Aorta (tissue), 5 donors: ENCODE data around the gene ADGRB2. TPM values are rescaled to one million over a fixed set of nuclear protein-coding genes. Genes with fewer than 3 reads are reported as not detected.

ENCODE experiments used
- ATAC-seq: fragments of 200-7000 bp; cut with Tn5 transposase; one replicate; pipeline ENCODE4 v1.9.1; 2022; ENCODE audit warnings: moderate library complexity; ENCODE audit not compliant: low FRiP score
- DNase-seq, 2 donors: peaks; one replicate each; pipeline ENCODE4 v3.0.0-alpha.2; 2020
- H3K27ac ChIP-seq, 2 donors: one replicate each; pipeline ENCODE4 v1.5.1; 2013; ENCODE audit warnings: low read length in 2 of 2, mild to moderate bottlenecking in 2 of 2, moderate library complexity in 2 of 2, control low read depth in 1 of 2, inconsistent platforms in 1 of 2, low read depth in 1 of 2
- H3K27me3 ChIP-seq, 2 donors: one replicate each; pipeline ENCODE4 v1.6.1; 2013; ENCODE audit warnings: control low read depth in 1 of 2, low read length in 1 of 2, mild to moderate bottlenecking in 1 of 2, moderate library complexity in 1 of 2; ENCODE audit not compliant: insufficient read depth in 2 of 2, control insufficient read depth in 1 of 2
- H3K36me3 ChIP-seq, 2 donors: one replicate each; pipeline ENCODE4 v1.6.1; 2013; ENCODE audit warnings: control low read depth in 1 of 2, low read length in 1 of 2, mild to moderate bottlenecking in 1 of 2; ENCODE audit not compliant: insufficient read depth in 2 of 2, control insufficient read depth in 1 of 2
- H3K4me1 ChIP-seq, 2 donors: one replicate each; pipeline ENCODE4 v1.6.1; 2013; ENCODE audit warnings: low read length in 2 of 2, control low read depth in 1 of 2, mild to moderate bottlenecking in 1 of 2, moderate library complexity in 1 of 2; ENCODE audit not compliant: insufficient read depth in 2 of 2, control insufficient read depth in 1 of 2
- H3K4me3 ChIP-seq, 2 donors: one replicate each; pipeline ENCODE4 v1.5.1; 2013; ENCODE audit warnings: low read length in 2 of 2, control low read depth in 1 of 2, mild to moderate bottlenecking in 1 of 2
- H3K9me3 ChIP-seq: one replicate; pipeline ENCODE4 v1.6.1; 2013; ENCODE audit warnings: mild to moderate bottlenecking, low read length; ENCODE audit not compliant: control insufficient read depth
- WGBS, 2 donors: extraction: QIAGEN DNeasy Blood & Tissue Kit; methylation state at CpG; one replicate each; pipeline ENCODE4 v1.1.7; 2013; 5-methylcytosine and 5-hydroxymethylcytosine counted together
- intact Hi-C, 2 donors: fragments of 100-400 bp; cut with DNase I; formaldehyde crosslinking; loops; one replicate each; pipeline versions ENCODE4 v1.14.2 to v1.15.0; 2022
- polyA plus RNA-seq, 2 donors: library from polyadenylated mRNA; stranded (reverse); fragments of 200-250 nt; gene quantifications; one replicate each; pipeline ENCODE4 v1.2.3, GENCODE V29; 2013
- total RNA-seq, 2 donors: library from RNA; stranded (reverse); fragmentation: NEBNext Ultra II Directional; extraction: Animal tissue kit (Norgen Biotek cat#: 25700); gene quantifications; one replicate each; pipeline ENCODE4 v1.2.1, GENCODE V29; 2021
- donor health status: healthy with polysubstance abuse.
- donor health status: Bipolar disorder and iron deficiency.
- donor health status: DM: no; HTN: no; CAD: no.
- donor health status: DM: no; HTN: no; CAD: no.
- donor health status: DM: yes; HTN: yes; CAD: no.

The ADGRB2 gene
- total and polyA plus RNA-seq, 4 donors: 1.8 to 4.6 (median 2.1) TPM

DNA sequence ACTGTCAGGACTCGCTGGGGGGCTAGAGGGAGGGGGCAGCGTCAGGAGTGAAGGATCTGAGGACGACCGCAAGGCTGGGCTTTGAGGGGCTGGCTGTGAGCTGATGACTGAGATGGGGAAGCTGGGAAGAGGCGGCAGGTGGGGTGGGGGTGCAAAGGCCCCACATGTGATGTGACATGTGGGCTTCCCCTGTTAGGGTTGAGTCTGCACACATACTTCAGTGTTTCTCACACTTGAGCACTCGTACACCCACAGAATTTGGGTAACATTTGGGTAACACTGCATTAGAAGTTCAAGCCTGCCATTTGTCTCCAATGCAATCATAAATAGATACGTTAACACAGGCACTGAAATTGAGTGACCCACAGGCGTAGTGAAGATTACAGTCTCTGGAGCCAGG is 76.5 kb downstream of the ADGRB2 start:
- DNase-seq: no peak
- H3K4me3 ChIP-seq: no peak overlapping the region
- WGBS, 2 donors: 93% methylated on average over 8 of the region's 8 CpGs
- no peak for ATAC-seq
- intact Hi-C loops: no loop called here
- no peaks in the 10 kb centered on the region for H3K27me3 ChIP-seq
- H3K9me3 ChIP-seq: no peaks in the 10 kb centered on the region
- no peaks in the 10 kb centered on the region for H3K4me1 ChIP-seq
- peaks cover 0 to 1% of the 10 kb centered on the region in 2 donors for H3K36me3 ChIP-seq
- H3K27ac ChIP-seq: no peak overlapping the region

- H3K4me1 ChIP-seq: no peaks in the 10 kb centered on the region
- WGBS, 2 donors: 69 to 81% methylated on average over 8 of the region's 8 CpGs
- peaks cover 0 to 2% of the 10 kb centered on the region in 2 donors for H3K36me3 ChIP-seq
- no peak overlapping the region for H3K4me3 ChIP-seq
- intact Hi-C loops: no loop called here
- H3K27ac ChIP-seq: no peak overlapping the region
- DNase-seq (no peak), ATAC-seq (no peak)
- H3K27me3 ChIP-seq: no peaks in the 10 kb centered on the region
- no peaks in the 10 kb centered on the region for H3K9me3 ChIP-seq
These were observed 78.3 kb downstream of the ADGRB2 start for GRCh38 chr1:31685795-31686194.

- no peaks in the 10 kb centered on the region for H3K4me1 ChIP-seq
- intact Hi-C loops: no loop called here
- no peak overlapping the region for H3K4me3 ChIP-seq
- no peak overlapping the region for H3K27ac ChIP-seq
- ATAC-seq: no peak
- H3K9me3 ChIP-seq: no peaks in the 10 kb centered on the region
- H3K27me3 ChIP-seq: no peaks in the 10 kb centered on the region
- whole genome bisulfite sequencing, 2 donors: 90 to 97% methylated on average over 7 to 11 of the region's 11 CpGs
- no peak for DNase-seq
- H3K36me3 ChIP-seq: peaks cover 0 to 5% of the 10 kb centered on the region in 2 donors
These were observed 80.1 kb downstream of the ADGRB2 start for GRCh38 chr1:31683997-31684396.

DNA sequence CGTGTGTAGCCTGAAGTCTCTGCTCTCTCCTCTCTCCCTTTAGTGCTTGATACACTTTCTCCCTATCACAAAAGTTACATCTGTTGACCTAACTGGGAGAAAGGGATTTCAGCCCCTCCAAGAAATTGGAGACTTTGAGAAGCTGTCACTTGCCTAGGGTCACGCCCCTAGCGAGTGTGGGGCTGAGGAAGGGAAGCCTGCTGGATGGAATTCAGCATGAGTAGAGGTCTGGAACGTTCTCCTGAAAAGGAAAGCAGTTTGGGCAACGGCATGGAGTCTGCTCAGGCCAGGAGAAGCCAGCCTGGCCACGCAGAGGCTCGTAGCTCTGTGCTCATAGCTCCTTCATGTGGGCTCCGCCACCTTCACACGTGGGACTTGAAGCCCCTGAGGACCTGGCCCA is 82.7 kb downstream of the ADGRB2 start:
- Histone ChIP-seq H3K4me3 (no peak overlapping the region), H3K4me1 (no peaks in the 10 kb centered on the region), H3K27ac (no peak overlapping the region), H3K9me3 (no peaks in the 10 kb centered on the region), H3K27me3 (no peaks in the 10 kb centered on the region), H3K36me3 (peaks cover 0 to 5% of the 10 kb centered on the region in 2 donors)
- no peak for ATAC-seq
- no peak for DNase-seq
- 32 to 45% methylated on average over 9 of the region's 9 CpGs for WGBS, 2 donors
- intact Hi-C loops: no loop called here

DNA sequence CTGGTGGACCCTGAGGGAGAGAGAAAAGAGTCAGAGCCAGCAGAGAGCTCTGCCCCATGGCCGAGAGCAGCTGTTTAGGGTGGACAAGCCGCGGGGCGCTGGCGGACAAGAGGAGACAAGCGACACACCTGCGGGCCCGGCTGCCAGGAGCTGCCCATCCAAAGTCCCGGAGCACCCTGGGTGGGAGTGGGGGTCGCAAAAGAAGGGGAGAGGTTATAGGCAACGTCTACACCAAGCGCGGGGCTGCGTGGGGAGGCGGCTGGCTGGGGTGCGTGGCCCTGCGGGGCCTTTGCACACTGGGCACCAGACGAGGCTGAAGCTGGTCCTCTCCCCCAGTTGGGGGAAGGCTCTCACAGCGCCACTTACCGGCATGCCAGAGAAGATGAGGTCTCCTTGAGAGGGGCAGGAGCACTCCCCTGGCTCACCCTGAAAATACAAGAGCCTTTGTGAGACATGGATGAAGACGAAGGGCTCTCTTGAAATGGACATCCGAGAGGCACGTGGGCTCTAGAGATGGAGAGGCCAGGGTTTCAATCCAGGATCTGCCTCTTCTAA is 84.4 kb downstream of the ADGRB2 start:
- Histone ChIP-seq H3K4me3 (no peak overlapping the region), H3K36me3 (peaks cover 0 to 5% of the 10 kb centered on the region in 2 donors), H3K9me3 (no peaks in the 10 kb centered on the region), H3K4me1 (no peaks in the 10 kb centered on the region), H3K27me3 (no peaks in the 10 kb centered on the region), H3K27ac (no peak overlapping the region)
- DNase-seq: no peak
- 91 to 92% methylated on average over 21 to 23 of the region's 23 CpGs for WGBS, 2 donors
- intact Hi-C loops: no loop called here
- ATAC-seq: no peak

DNA sequence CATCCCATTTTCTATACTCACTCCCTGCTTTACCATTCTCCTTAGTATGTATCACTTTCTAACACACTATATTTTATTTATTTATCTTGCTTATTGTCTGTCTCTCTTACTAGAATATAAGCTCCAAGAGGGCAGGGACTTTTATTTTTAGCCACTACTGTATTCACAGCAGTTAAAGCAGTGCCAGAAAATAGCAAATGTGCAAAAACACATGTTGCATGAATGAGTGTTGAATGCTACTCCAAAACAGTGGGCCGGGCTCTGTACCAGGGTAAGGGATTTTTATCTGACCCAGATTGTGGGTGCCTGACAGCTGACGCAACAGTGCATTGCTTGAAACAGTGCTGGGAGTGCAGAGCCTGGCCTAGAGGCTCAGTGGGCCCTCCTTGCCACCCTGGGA is 85.0 kb downstream of the ADGRB2 start:
- Histone ChIP-seq H3K4me3 (no peak overlapping the region), H3K27me3 (no peaks in the 10 kb centered on the region), H3K27ac (no peak overlapping the region), H3K36me3 (peaks cover 0 to 5% of the 10 kb centered on the region in 2 donors), H3K4me1 (no peaks in the 10 kb centered on the region), H3K9me3 (no peaks in the 10 kb centered on the region)
- DNase-seq (no peak), ATAC-seq (no peak)
- 39 to 45% methylated on average over 2 of the region's 2 CpGs for WGBS, 2 donors
- intact Hi-C loops: no loop called here

DNA sequence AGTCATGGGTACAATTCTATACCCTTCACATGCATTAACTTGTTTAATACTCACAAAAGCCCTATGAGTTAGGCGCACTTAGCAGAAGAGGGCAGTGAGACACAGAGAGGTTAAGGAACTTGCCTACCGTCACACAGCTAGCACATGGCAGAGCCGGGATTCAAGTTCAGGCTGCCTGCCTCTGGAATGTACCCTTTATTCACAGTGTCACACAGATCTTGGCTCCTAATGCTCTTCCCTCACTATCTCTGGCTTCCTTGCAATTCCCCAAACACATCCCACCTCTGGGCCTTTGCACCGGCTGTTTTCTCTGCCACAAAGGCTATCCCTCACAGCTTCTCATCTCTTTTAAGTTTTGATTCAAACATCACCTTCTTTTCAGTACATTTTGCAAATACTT is 85.5 kb downstream of the ADGRB2 start:
- H3K36me3 ChIP-seq: peaks cover 0 to 5% of the 10 kb centered on the region in 2 donors
- 95% methylated on average over 4 of the region's 4 CpGs for WGBS, 2 donors
- ATAC-seq (no peak), DNase-seq (no peak)
- intact Hi-C loops: no loop called here
- no peaks in the 10 kb centered on the region for H3K4me1 ChIP-seq
- no peaks in the 10 kb centered on the region for H3K27me3 ChIP-seq
- H3K27ac ChIP-seq: no peak overlapping the region
- H3K4me3 ChIP-seq: no peak overlapping the region
- H3K9me3 ChIP-seq: no peaks in the 10 kb centered on the region

DNA sequence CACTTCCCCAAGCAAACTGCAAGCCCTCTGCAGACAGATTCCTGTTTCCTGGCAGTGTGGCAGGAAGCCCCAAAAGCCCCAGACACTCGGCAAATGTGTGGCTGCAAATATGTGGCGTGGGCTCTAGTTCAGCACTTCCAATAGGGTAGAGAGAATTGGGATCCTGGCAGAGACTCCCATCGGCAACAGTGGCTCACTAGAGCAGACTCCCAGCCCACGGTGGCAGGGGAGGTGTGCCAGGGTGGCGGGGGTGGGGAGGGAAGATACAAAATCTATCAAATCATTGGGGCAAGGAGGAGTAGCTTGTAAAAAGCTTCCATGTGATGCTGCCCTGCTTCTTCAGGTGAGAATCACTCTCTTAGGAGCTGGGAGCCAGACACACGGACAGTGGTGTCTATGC is 86.2 kb downstream of the ADGRB2 start:
- no peak overlapping the region for H3K4me3 ChIP-seq
- WGBS, 2 donors: 78 to 80% methylated on average over 6 of the region's 6 CpGs
- no peaks in the 10 kb centered on the region for H3K4me1 ChIP-seq
- DNase-seq (no peak), ATAC-seq (no peak)
- H3K27ac ChIP-seq: no peak overlapping the region
- no peaks in the 10 kb centered on the region for H3K27me3 ChIP-seq
- peaks cover 0 to 5% of the 10 kb centered on the region in 2 donors for H3K36me3 ChIP-seq
- H3K9me3 ChIP-seq: no peaks in the 10 kb centered on the region
- intact Hi-C loops: no loop called here

- H3K9me3 ChIP-seq: no peaks in the 10 kb centered on the region
- H3K27ac ChIP-seq: no peak overlapping the region
- intact Hi-C loops: no loop called here
- no peaks in the 10 kb centered on the region for H3K4me1 ChIP-seq
- H3K36me3 ChIP-seq: peaks cover 0 to 3% of the 10 kb centered on the region in 2 donors
- DNase-seq: no peak
- ATAC-seq: no peak
- no peak overlapping the region for H3K4me3 ChIP-seq
- WGBS, 2 donors: 79 to 80% methylated on average over 3 of the region's 3 CpGs
- H3K27me3 ChIP-seq: no peaks in the 10 kb centered on the region
These were observed 86.7 kb downstream of the ADGRB2 start for GRCh38 chr1:31677401-31677800.
